MM.1S (cell line): Measurements from ENCODE around the gene ADAP1.
"Not testable (repeated sequence)": the region's sequence is repeated elsewhere in the genome, so short reads cannot be mapped to it uniquely, and the experiment has no call there.

Source experiments
- DNase-seq: peaks from one replicate; pipeline ENCODE4 v3.0.0-alpha.2; 2015
- H2AFZ ChIP-seq: fragments of 300-600 bp; sonication (generic); 2 replicates; pipeline ENCODE4 v1.6.0; 2016; ENCODE audit warnings: antibody characterized with exemption, low read length
- H3F3A ChIP-seq: fragments of 300-600 bp; sonication (generic); 2 replicates; pipeline ENCODE4 v1.6.1; 2016; ENCODE audit warnings: mild to moderate bottlenecking, antibody characterized with exemption, low read length, moderate library complexity, mixed read lengths; ENCODE audit not compliant: insufficient read depth
- H3K27ac ChIP-seq: fragments of 300-600 bp; sonication (generic); 2 replicates; pipeline ENCODE4 v1.5.1; 2016; ENCODE audit warnings: mild to moderate bottlenecking, low read length
- H3K27me3 ChIP-seq: fragments of 300-600 bp; sonication (generic); replicated peaks from 2 replicates; pipeline ENCODE4 v1.6.0; 2016; ENCODE audit warnings: low read length; ENCODE audit not compliant: insufficient read depth
- H3K36me3 ChIP-seq: fragments of 300-600 bp; sonication (generic); replicated peaks from 2 replicates; pipeline ENCODE4 v1.6.1; 2016; ENCODE audit warnings: mild to moderate bottlenecking, low read length, mixed read lengths; ENCODE audit not compliant: insufficient read depth
- H3K4me1 ChIP-seq: fragments of 300-600 bp; sonication (generic); 2 replicates; pipeline ENCODE4 v1.6.1; 2016; ENCODE audit warnings: low read length, mixed read lengths
- H3K4me2 ChIP-seq: fragments of 300-600 bp; sonication (generic); 2 replicates; pipeline ENCODE4 v1.6.0; 2016; ENCODE audit warnings: low read depth, low read length
- H3K4me3 ChIP-seq: fragments of 300-600 bp; sonication (generic); 2 replicates; pipeline ENCODE4 v1.5.1; 2016; ENCODE audit warnings: low read length, mixed read lengths
- H3K79me2 ChIP-seq: fragments of 300-600 bp; sonication (generic); 2 replicates; pipeline ENCODE4 v1.6.1; 2016; ENCODE audit warnings: mixed run types, low read length, mixed read lengths
- H3K9ac ChIP-seq: fragments of 300-600 bp; sonication (generic); 2 replicates; pipeline ENCODE4 v1.6.1; 2016; ENCODE audit warnings: low read length, mixed read lengths
- H3K9me2 ChIP-seq: fragments of 300-600 bp; sonication (generic); replicated peaks from 2 replicates; pipeline ENCODE4 v1.6.1; 2016; ENCODE audit warnings: mild to moderate bottlenecking, low read length, mixed read lengths; ENCODE audit not compliant: insufficient read depth
- H3K9me3 ChIP-seq: fragments of 300-600 bp; sonication (generic); replicated peaks from 2 replicates; pipeline ENCODE4 v1.6.1; 2016; ENCODE audit warnings: mild to moderate bottlenecking, low read length, mixed read lengths; ENCODE audit not compliant: insufficient read depth
- H4K20me1 ChIP-seq: fragments of 300-600 bp; sonication (generic); 2 replicates; pipeline ENCODE4 v1.6.1; 2016; ENCODE audit warnings: mild to moderate bottlenecking, low read length, moderate library complexity, mixed read lengths; ENCODE audit not compliant: insufficient read depth
- CTCF ChIP-seq: fragments of 300-600 bp; sonication (generic); IDR thresholded peaks from 2 replicates; pipeline ENCODE4 v1.5.1; 2016; ENCODE audit warnings: antibody characterized with exemption, low read length, mixed read lengths
- EZH2 ChIP-seq: fragments of 300-600 bp; sonication (generic); optimal IDR thresholded peaks from 2 replicates; pipeline ENCODE3; 2017; ENCODE audit warnings: low read depth, mild to moderate bottlenecking, antibody characterized with exemption, low read length, mixed read lengths
- EZH2phosphoT487 ChIP-seq: fragments of 300-600 bp; sonication (generic); IDR thresholded peaks from 2 replicates; pipeline ENCODE4 v1.6.1; 2018; ENCODE audit warnings: antibody characterized with exemption, low read length

The ADAP1 gene

GRCh38 chr7:954330-955238 is at the start of gene ADAP1:
Gene ADAP1 (minus strand): TSS chr7:954680. CDS start chr7:954477, 203 bp downstream.
- TF ChIP-seq EZH2 (no peak), CTCF (no peak), EZH2phosphoT487 (no peak)
- Histone ChIP-seq H3F3A (no peaks in the 10 kb centered on the region), H3K27me3 (peaks cover 40% of the 10 kb centered on the region), H4K20me1 (no peaks in the 10 kb centered on the region), H2AFZ (no peak within 1 kb of the TSS), H3K4me2 (no peak within 1 kb of the TSS), H3K4me3 (no peak within 1 kb of the TSS), H3K9me3 (no peaks in the 10 kb centered on the region), H3K79me2 (no peaks in the 10 kb centered on the region), H3K9me2 (no peaks in the 10 kb centered on the region), H3K4me1 (peaks cover 4% of the 10 kb centered on the region; the same call in 1 of the 2 replicates), H3K9ac (no peak within 1 kb of the TSS), H3K36me3 (no peaks in the 10 kb centered on the region), H3K27ac (no peak within 1 kb of the TSS)
- no peak for DNase-seq

DNA sequence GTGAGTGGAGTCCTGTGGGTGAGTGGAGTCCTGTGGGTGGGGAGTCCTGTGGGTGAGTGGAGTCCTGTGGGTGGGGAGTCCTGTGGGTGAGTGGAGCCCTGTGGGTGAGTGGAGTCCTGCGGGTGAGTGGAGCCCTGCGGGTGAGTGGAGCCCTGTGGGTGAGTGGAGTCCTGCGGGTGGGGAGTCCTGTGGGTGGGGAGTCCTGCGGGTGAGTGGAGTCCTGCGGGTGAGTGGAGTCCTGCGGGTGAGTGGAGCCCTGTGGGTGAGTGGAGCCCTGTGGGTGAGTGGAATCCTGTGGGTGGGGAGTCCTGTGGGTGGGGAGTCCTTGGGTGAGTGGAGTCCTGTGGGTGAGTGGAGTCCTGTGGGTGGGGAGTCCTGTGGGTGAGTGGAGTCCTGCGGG is 48.0 kb upstream of the ADAP1 start:
- H3F3A ChIP-seq, H3K4me2 ChIP-seq, H3K79me2 ChIP-seq, H3K4me3 ChIP-seq, H3K36me3 ChIP-seq, H3K9me2 ChIP-seq, H3K9me3 ChIP-seq, H3K27ac ChIP-seq, H4K20me1 ChIP-seq, H3K9ac ChIP-seq, DNase-seq, H3K4me1 ChIP-seq, H3K27me3 ChIP-seq, H2AFZ ChIP-seq: not testable (repeated sequence)

GRCh38 chr7:1002026-1002425 is 47.5 kb upstream of the ADAP1 start:
- not testable (repeated sequence) for H4K20me1 ChIP-seq, H2AFZ ChIP-seq, H3K9me2 ChIP-seq, H3K4me1 ChIP-seq, H3K79me2 ChIP-seq, H3F3A ChIP-seq, H3K4me3 ChIP-seq, H3K9ac ChIP-seq, H3K36me3 ChIP-seq, DNase-seq, H3K27me3 ChIP-seq, H3K4me2 ChIP-seq, H3K27ac ChIP-seq, H3K9me3 ChIP-seq

DNA sequence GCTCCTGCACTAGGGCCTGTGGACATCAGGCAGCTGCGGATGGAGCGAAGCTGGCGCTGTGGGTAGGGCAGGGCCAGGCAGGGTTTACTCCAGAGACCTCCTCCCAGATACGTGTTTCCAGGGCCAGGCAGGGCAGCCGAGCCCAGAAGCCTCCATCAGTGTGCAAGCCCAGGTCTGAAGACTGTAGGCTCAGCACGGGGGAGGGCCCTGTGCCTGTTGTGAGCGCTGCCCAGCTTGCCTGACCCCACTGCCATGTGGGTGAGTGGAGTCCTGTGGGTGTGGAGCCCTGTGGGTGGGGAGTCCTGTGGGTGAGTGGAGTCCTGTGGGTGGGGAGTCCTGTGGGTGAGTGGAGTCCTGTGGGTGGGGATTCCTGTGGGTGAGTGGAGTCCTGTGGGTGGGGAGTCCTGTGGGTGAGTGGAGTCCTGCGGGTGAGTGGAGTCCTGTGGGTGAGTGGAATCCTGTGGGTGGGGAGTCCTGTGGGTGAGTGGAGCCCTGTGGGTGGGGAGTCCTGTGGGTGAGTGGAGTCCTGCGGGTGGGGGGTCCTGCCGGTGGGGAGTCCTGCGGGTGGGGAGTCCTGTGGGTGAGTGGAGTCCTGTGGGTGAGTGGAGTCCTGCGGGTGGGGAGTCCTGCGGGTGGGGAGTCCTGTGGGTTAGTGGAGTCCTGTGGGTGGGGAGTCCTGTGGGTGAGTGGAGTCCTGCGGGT is 46.7 kb upstream of the ADAP1 start:
- H3K27me3 ChIP-seq, H3K9me3 ChIP-seq, H3F3A ChIP-seq, DNase-seq, H3K9ac ChIP-seq, H3K79me2 ChIP-seq, H3K4me2 ChIP-seq, H3K4me1 ChIP-seq, H3K27ac ChIP-seq, H3K36me3 ChIP-seq, H4K20me1 ChIP-seq, H2AFZ ChIP-seq, H3K4me3 ChIP-seq, H3K9me2 ChIP-seq: not testable (repeated sequence)
